Upper lobe of right lung (tissue), 1 donor: Measurements from ENCODE around the gene VWA5B1. TPM values are rescaled to one million over a fixed set of nuclear protein-coding genes. Genes with fewer than 3 reads are reported as not detected.

Experiments used
- ATAC-seq: fragments of 200-7000 bp; cut with Tn5 transposase; one replicate; pipeline ENCODE4 v1.9.1; 2020; ENCODE audit warnings: mild to moderate bottlenecking, moderate library complexity
- DNase-seq: peaks from one replicate; pipeline ENCODE4 v3.0.0-alpha.2; 2020
- H3K27ac ChIP-seq: fragments of 200-600 bp; one replicate; pipeline ENCODE4 v1.8.0; 2022
- H3K27me3 ChIP-seq: fragments of 200-600 bp; one replicate; pipeline ENCODE4 v1.8.0; 2022; ENCODE audit warnings: mild to moderate bottlenecking
- H3K36me3 ChIP-seq: fragments of 200-600 bp; one replicate; pipeline ENCODE4 v1.8.0; 2022
- H3K4me1 ChIP-seq: fragments of 200-600 bp; one replicate; pipeline ENCODE4 v1.8.0; 2022
- H3K4me3 ChIP-seq: fragments of 200-600 bp; one replicate; pipeline ENCODE4 v1.8.0; 2022; ENCODE audit warnings: mild to moderate bottlenecking
- H3K9me3 ChIP-seq: fragments of 200-600 bp; one replicate; pipeline ENCODE4 v1.8.0; 2022
- intact Hi-C: fragments of 100-400 bp; cut with DNase I; formaldehyde crosslinking; loops from one replicate; pipeline ENCODE4 v1.11.0; 2022
- total RNA-seq: library from RNA; stranded (reverse); fragmentation: NEBNext Ultra II Directional; extraction: Animal tissue kit (Norgen Biotek cat#: 25700); gene quantifications from one replicate; pipeline ENCODE4 v1.2.1, GENCODE V29; 2021
- TF ChIP-seq, protein P1 (sequence below): fragments of 200-600 bp; IDR thresholded peaks from one replicate; pipeline ENCODE4 v1.8.0; 2022; ENCODE audit warnings: antibody characterized with exemption
- donor health status: DM: no; HTN: yes; CAD: no; lungs with severe emphysema.

The VWA5B1 gene
- total RNA-seq, 1 donor from 2014 or later = 0.09 TPM

DNA sequence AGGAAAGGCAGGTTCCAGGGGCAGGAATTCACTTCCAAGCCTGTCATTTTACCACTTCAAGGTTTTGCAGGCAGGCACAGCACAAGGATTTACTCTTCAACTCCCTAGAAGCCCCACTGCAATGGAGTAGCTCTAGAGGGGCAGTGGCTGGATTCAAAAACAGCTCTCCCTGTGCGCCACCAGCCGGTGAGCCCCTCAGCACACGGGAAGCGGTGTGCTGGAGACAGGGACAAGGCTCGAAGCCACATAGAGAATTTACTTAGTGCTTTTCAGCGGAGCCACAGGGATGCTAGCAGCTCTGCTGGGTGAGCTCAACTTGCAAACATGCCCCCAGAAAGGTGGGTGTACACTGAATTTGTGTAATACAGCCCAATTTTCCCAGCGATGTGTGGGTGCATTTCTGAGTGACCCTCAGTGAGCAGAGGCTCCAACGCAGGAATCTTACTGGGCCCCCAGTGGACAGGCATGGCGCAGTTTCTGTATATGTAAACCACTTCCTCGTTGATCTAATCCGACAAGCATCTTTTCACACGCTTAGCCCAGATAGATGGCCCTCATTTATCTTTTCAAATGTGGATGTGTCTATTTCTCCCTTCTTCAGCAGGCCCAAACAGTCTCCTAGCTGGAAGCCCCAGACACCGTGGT lies 10.9 kb downstream of the VWA5B1 start:
- ATAC-seq (no peak), DNase-seq (no peak)
- H3K36me3 ChIP-seq = no peaks in the 10 kb centered on the region
- intact Hi-C loops = no loop called here
- H3K4me1 ChIP-seq = no peaks in the 10 kb centered on the region
- H3K27me3 ChIP-seq = no peaks in the 10 kb centered on the region
- H3K9me3 ChIP-seq = no peaks in the 10 kb centered on the region
- TF ChIP-seq, protein P1, sequence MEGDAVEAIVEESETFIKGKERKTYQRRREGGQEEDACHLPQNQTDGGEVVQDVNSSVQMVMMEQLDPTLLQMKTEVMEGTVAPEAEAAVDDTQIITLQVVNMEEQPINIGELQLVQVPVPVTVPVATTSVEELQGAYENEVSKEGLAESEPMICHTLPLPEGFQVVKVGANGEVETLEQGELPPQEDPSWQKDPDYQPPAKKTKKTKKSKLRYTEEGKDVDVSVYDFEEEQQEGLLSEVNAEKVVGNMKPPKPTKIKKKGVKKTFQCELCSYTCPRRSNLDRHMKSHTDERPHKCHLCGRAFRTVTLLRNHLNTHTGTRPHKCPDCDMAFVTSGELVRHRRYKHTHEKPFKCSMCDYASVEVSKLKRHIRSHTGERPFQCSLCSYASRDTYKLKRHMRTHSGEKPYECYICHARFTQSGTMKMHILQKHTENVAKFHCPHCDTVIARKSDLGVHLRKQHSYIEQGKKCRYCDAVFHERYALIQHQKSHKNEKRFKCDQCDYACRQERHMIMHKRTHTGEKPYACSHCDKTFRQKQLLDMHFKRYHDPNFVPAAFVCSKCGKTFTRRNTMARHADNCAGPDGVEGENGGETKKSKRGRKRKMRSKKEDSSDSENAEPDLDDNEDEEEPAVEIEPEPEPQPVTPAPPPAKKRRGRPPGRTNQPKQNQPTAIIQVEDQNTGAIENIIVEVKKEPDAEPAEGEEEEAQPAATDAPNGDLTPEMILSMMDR = no peak
- H3K4me3 ChIP-seq = no peak overlapping the region
- H3K27ac ChIP-seq = no peak overlapping the region

DNA sequence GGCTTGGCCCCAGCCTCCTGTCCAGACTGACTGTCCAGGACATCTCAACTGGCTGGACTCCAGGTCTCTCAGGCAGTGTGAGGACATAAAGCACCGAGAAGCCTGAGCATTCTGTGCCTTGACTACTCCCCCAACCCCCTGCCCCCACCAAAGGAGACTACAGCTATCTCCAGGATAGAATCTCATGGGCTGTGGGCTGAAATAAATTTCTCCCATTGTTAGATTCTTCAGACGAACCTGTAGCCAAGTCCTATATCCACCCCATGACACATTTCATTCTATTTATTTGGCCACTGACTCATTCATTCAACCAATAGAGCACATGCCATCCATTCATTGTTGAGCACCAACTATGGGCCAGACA lies 11.4 kb downstream of the VWA5B1 start:
- no peaks in the 10 kb centered on the region for H3K9me3 ChIP-seq
- no peak for ATAC-seq
- H3K4me3 ChIP-seq = no peak overlapping the region
- H3K27me3 ChIP-seq = no peaks in the 10 kb centered on the region
- no peaks in the 10 kb centered on the region for H3K4me1 ChIP-seq
- H3K36me3 ChIP-seq = no peaks in the 10 kb centered on the region
- intact Hi-C loops = no loop called here
- TF ChIP-seq, protein P1 = no peak
- H3K27ac ChIP-seq = no peak overlapping the region
- no peak for DNase-seq

DNA sequence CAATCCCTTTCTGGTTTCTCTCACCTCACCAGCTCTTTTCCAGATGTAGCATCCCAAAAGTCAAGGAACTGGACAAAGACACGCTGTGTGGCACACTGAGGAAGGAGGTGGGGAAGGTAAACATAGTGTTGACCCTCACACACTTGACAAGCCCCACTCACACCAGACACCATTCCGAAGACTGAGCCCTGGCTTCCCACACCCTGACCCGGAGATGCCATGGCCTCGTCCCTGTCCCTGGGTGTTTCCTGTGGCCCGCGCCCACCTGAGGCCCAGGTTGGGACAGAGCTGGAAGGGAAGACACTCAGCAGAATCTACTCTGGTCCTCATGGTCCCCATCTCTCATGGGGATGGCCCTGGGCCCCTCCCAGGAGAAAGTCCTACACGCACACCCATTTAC lies 16.4 kb downstream of the VWA5B1 start:
- H3K27me3 ChIP-seq = no peaks in the 10 kb centered on the region
- no peak for DNase-seq
- intact Hi-C loops = no loop called here

DNA sequence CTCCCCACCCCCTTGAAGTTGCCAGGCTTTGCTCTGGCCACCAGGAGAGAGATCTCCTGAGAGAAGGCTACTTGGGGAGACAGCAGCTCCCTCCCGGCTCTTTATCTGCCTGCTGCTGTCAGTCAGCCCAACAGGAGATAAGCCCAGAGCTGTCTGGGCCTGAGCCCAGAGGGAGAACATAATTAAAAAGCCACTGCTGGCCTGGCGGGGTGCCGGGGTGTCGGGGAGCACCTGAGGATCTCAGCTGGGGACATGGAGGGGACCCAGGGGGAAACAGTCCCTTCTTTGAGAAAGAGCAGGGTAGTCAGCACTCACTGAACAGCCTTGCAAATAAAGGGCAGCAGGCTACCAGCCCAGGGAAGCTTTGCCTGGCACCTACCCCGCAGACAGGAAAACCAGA lies 17.9 kb downstream of the VWA5B1 start:
- Histone ChIP-seq H3K27ac (no peak overlapping the region), H3K36me3 (no peaks in the 10 kb centered on the region), H3K27me3 (no peaks in the 10 kb centered on the region), H3K4me1 (no peaks in the 10 kb centered on the region), H3K9me3 (no peaks in the 10 kb centered on the region), H3K4me3 (no peak overlapping the region)
- intact Hi-C loops = no loop called here
- no peak for ATAC-seq
- DNase-seq = no peak
- TF ChIP-seq, protein P1 = no peak

More for the DNA sequence above, 16.4 kb downstream of the VWA5B1 start:
- Histone ChIP-seq H3K4me1 (no peaks in the 10 kb centered on the region), H3K36me3 (no peaks in the 10 kb centered on the region), H3K9me3 (no peaks in the 10 kb centered on the region), H3K4me3 (no peak overlapping the region), H3K27ac (no peak overlapping the region)
- TF ChIP-seq, protein P1 = no peak
- no peak for ATAC-seq

DNA sequence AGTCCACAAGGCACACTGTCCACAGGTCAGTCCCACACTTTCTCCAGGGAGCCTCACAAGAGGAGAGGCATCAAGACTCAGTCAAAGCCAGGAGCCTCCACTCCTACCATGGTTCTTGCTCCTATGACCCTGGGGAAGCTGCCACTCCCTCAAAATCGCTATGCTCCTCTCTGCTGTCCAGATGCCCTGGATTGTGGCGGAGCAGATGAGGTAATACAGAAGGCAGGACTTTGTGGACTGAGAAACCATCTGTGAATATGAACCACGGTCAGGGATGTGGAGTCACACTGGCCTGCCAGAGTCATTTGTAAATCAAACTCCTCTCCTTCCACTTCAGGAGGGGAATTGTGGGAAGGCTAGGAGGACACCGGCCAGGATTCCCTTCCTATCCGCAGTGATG lies 20.6 kb downstream of the VWA5B1 start:
- intact Hi-C loops = no loop called here
- Histone ChIP-seq H3K27ac (no peak overlapping the region), H3K27me3 (no peaks in the 10 kb centered on the region), H3K4me3 (no peak overlapping the region), H3K9me3 (no peaks in the 10 kb centered on the region), H3K4me1 (no peaks in the 10 kb centered on the region), H3K36me3 (no peaks in the 10 kb centered on the region)
- DNase-seq (no peak), ATAC-seq (no peak)
- TF ChIP-seq, protein P1 = no peak

DNA sequence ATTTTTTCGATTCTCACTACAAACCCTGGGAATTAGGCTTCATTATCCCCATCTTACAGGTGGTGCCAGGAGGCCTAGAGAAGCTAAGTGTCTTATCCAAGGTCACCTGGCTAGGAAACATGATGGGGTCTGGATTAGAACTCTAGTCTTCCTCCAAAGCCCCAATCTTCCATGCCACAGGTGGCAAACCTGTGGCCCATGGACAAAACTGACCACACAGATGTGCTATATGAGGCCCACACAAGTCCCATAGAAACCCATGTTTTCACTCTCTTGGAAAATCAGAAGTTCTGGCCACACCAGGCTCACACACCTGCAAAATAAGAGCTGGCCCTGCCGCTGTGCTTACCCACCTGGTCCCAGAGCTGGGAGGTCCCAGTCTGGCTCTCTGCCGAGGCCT lies 21.6 kb downstream of the VWA5B1 start:
- no peak for DNase-seq

More for the DNA sequence above, 21.6 kb downstream of the VWA5B1 start:
- Histone ChIP-seq H3K27ac (no peak overlapping the region), H3K27me3 (no peaks in the 10 kb centered on the region), H3K36me3 (no peaks in the 10 kb centered on the region), H3K9me3 (no peaks in the 10 kb centered on the region), H3K4me3 (no peak overlapping the region), H3K4me1 (no peaks in the 10 kb centered on the region)
- no peak for ATAC-seq
- intact Hi-C loops = no loop called here
- TF ChIP-seq, protein P1 = no peak
